ENCODE measurements around the gene FBXO17. TPM values are rescaled to one million over a fixed set of nuclear protein-coding genes. Genes with fewer than 3 reads are reported as not detected.

The FBXO17 gene
- total RNA-seq, 1 experiment from 2014 or later: 16.8 TPM

GRCh38 chr19:38932425-38933179, 42.9 kb downstream of the FBXO17 start:
- peaks cover 28% of the 10 kb centered on the region for H3K27me3 Mint-ChIP-seq (ENCODE audit: low read depth)
- CTCF ChIA-PET: interaction anchor here (0.5 to 4.5 kb wide), 12 partner anchors 12 to 163 kb away, joined by 3 to 26 read pairs (median 4); partner anchors contain the start of genes NFKBIB, RINL and SIRT2
- H3K27ac Mint-ChIP-seq: no peak overlapping the region
- POLR2A ChIA-PET: no interaction called here
- peak overlapping the region; percentile 82 for H3K4me3 Mint-ChIP-seq
- peaks cover 34% of the 10 kb centered on the region for H3K9me3 Mint-ChIP-seq
- no peak for TF ChIP-seq ZBTB43 (CRISPR knock-in tag; IDR thresholded peaks at IDR 0.05)
- TF ChIP-seq FOXP1 (CRISPR knock-in tag; IDR thresholded peaks at IDR 0.05; ENCODE audit: borderline replicate concordance): 0 out of 2 replicates have a peak, but pooled peaks have one; percentile 59
- TF ChIP-seq, protein P1, sequence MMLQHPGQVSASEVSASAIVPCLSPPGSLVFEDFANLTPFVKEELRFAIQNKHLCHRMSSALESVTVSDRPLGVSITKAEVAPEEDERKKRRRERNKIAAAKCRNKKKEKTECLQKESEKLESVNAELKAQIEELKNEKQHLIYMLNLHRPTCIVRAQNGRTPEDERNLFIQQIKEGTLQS (CRISPR knock-in tag; conservative IDR thresholded peaks at IDR 0.05): no peak
- TF ChIP-seq, protein P2, sequence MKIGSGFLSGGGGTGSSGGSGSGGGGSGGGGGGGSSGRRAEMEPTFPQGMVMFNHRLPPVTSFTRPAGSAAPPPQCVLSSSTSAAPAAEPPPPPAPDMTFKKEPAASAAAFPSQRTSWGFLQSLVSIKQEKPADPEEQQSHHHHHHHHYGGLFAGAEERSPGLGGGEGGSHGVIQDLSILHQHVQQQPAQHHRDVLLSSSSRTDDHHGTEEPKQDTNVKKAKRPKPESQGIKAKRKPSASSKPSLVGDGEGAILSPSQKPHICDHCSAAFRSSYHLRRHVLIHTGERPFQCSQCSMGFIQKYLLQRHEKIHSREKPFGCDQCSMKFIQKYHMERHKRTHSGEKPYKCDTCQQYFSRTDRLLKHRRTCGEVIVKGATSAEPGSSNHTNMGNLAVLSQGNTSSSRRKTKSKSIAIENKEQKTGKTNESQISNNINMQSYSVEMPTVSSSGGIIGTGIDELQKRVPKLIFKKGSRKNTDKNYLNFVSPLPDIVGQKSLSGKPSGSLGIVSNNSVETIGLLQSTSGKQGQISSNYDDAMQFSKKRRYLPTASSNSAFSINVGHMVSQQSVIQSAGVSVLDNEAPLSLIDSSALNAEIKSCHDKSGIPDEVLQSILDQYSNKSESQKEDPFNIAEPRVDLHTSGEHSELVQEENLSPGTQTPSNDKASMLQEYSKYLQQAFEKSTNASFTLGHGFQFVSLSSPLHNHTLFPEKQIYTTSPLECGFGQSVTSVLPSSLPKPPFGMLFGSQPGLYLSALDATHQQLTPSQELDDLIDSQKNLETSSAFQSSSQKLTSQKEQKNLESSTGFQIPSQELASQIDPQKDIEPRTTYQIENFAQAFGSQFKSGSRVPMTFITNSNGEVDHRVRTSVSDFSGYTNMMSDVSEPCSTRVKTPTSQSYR (CRISPR knock-in tag; IDR thresholded peaks at IDR 0.05): no peak
- H3K4me1 Mint-ChIP-seq: peaks cover 10% of the 10 kb centered on the region
- peaks cover 54% of the 10 kb centered on the region for H3K36me3 Mint-ChIP-seq
- DNase-seq (ENCODE audit: low spot score) (peak; percentile 44), ATAC-seq (no peak)

GRCh38 chr19:38931521-38931793, 44.1 kb downstream of the FBXO17 start:
- ATAC-seq (no peak), DNase-seq (ENCODE audit: low spot score) (no peak)
- Mint-ChIP-seq H3K4me3 (peak overlapping the region; percentile 82), H3K27ac (peak overlapping the region; percentile 98), H3K36me3 (peaks cover 55% of the 10 kb centered on the region), H3K27me3 (ENCODE audit: low read depth) (peaks cover 16% of the 10 kb centered on the region), H3K4me1 (peaks cover 10% of the 10 kb centered on the region), H3K9me3 (peaks cover 29% of the 10 kb centered on the region)
- ChIA-PET POLR2A (no interaction called here), CTCF (interaction anchor here (0.5 to 4.5 kb wide), 13 partner anchors 12 to 216 kb away, joined by 3 to 26 read pairs (median 11); partner anchors contain the start of genes ECH1 and RINL)
- TF ChIP-seq NFYB (CRISPR knock-in tag; conservative IDR thresholded peaks at IDR 0.05; ENCODE audit: low read depth) (no peak), ETV6 (CRISPR knock-in tag; IDR thresholded peaks at IDR 0.05) (no peak), ESRRA (CRISPR knock-in tag; IDR thresholded peaks at IDR 0.05; ENCODE audit: borderline replicate concordance) (no peak), TCF7 (CRISPR knock-in tag; IDR thresholded peaks at IDR 0.05; ENCODE audit: low read depth) (no peak), FOXK1 (CRISPR knock-in tag; IDR thresholded peaks at IDR 0.05) (no peak), ZNF396 (CRISPR knock-in tag; IDR thresholded peaks at IDR 0.05; ENCODE audit: borderline replicate concordance) (no peak), ZNF423 (CRISPR knock-in tag; IDR thresholded peaks at IDR 0.05) (no peak), GRHL2 (CRISPR knock-in tag; IDR thresholded peaks at IDR 0.05; ENCODE audit: insufficient replicate concordance, severe bottlenecking) (no peak), ZMAT4 (CRISPR knock-in tag; IDR thresholded peaks at IDR 0.05) (no peak), EMX1 (CRISPR knock-in tag; IDR thresholded peaks at IDR 0.05) (no peak), HMGXB4 (CRISPR knock-in tag; IDR thresholded peaks at IDR 0.05) (no peak), PRDM15 (CRISPR knock-in tag; IDR thresholded peaks at IDR 0.05) (no peak), SP1 (CRISPR knock-in tag; conservative IDR thresholded peaks at IDR 0.05) (no peak)
- TF ChIP-seq, protein P3, sequence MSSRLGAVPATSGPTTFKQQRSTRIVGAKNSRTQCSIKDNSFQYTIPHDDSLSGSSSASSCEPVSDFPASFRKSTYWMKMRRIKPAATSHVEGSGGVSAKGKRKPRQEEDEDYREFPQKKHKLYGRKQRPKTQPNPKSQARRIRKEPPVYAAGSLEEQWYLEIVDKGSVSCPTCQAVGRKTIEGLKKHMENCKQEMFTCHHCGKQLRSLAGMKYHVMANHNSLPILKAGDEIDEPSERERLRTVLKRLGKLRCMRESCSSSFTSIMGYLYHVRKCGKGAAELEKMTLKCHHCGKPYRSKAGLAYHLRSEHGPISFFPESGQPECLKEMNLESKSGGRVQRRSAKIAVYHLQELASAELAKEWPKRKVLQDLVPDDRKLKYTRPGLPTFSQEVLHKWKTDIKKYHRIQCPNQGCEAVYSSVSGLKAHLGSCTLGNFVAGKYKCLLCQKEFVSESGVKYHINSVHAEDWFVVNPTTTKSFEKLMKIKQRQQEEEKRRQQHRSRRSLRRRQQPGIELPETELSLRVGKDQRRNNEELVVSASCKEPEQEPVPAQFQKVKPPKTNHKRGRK (CRISPR knock-in tag; IDR thresholded peaks at IDR 0.05; ENCODE audit: borderline replicate concordance): no peak
- TF ChIP-seq, protein P4, sequence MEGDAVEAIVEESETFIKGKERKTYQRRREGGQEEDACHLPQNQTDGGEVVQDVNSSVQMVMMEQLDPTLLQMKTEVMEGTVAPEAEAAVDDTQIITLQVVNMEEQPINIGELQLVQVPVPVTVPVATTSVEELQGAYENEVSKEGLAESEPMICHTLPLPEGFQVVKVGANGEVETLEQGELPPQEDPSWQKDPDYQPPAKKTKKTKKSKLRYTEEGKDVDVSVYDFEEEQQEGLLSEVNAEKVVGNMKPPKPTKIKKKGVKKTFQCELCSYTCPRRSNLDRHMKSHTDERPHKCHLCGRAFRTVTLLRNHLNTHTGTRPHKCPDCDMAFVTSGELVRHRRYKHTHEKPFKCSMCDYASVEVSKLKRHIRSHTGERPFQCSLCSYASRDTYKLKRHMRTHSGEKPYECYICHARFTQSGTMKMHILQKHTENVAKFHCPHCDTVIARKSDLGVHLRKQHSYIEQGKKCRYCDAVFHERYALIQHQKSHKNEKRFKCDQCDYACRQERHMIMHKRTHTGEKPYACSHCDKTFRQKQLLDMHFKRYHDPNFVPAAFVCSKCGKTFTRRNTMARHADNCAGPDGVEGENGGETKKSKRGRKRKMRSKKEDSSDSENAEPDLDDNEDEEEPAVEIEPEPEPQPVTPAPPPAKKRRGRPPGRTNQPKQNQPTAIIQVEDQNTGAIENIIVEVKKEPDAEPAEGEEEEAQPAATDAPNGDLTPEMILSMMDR (IDR thresholded peaks at IDR 0.05): no peak

Data from WTC11 (cell line).